Measurements from ENCODE around the gene PDGFB.

- no peak for TF ChIP-seq BHLHE40 (IDR thresholded peaks at IDR 0.05; ENCODE audit: low read depth, low read length)
- TF ChIP-seq CTCF (conservative IDR thresholded peaks at IDR 0.05; ENCODE audit: low read depth, low read length), result no peak
- TF ChIP-seq POLR2A (IDR thresholded peaks at IDR 0.05; ENCODE audit: low read depth, low read length), result no peak
- TF ChIP-seq RCOR1 (IDR thresholded peaks at IDR 0.05; ENCODE audit: insufficient replicate concordance, low read length), result no peak
- TF ChIP-seq USF2 (IDR thresholded peaks at IDR 0.05; ENCODE audit: low read depth, low read length), result no peak
- TF ChIP-seq FOS (IDR thresholded peaks at IDR 0.05; ENCODE audit: low read depth, low read length), result no peak
- TF ChIP-seq RAD21 (IDR thresholded peaks at IDR 0.05; ENCODE audit: low read length), result no peak
- no peak for TF ChIP-seq SMC3 (IDR thresholded peaks at IDR 0.05; ENCODE audit: low read depth, low read length)
- no peak for TF ChIP-seq MAZ (IDR thresholded peaks at IDR 0.05; ENCODE audit: borderline replicate concordance, low read depth, low read length)
- TF ChIP-seq MXI1 (IDR thresholded peaks at IDR 0.05; ENCODE audit: borderline replicate concordance, low read depth, low read length), result no peak
- no peak for TF ChIP-seq RFX5 (IDR thresholded peaks at IDR 0.05; ENCODE audit: low read depth, low read length)
Measured at GRCh38 chr22:39206491-39206890, 38.3 kb downstream of the PDGFB start.

All from IMR-90 (cell line).